ENCODE data around the gene ZBTB17. TPM values are rescaled to one million over a fixed set of nuclear protein-coding genes. Genes with fewer than 3 reads are reported as not detected.

ZBTB17 gene
- total and polyA plus RNA-seq, 2 of the 8 experiments (the other 6 are each of a cell fraction or from before 2014, with no cell fraction given): 24.7 to 36.2 TPM

DNA sequence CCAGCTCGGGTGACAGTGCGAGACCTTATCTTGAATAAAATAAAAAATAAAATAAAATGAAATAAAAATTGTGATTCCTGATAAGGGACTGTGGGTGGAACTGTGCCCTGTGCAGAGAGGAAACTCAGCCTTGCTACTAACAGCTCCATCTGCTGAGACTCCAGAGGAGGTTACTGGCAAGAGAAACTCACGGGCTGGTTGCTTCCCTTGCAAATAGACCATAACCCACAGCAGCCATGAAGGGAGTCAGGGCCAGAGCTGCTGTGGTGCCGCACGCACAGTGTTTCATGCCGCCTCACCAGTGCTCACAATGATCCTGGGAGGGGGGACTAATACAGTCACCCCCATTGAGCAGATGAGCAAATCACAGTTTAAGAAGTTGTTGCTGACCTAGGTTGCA is 13.7 kb downstream of the ZBTB17 start:
- Histone ChIP-seq H3K36me3 (ENCODE audit: control insufficient read depth in 2 of 4, insufficient read depth in 4 of 4, low read length in 3 of 4) (no peaks in the 10 kb centered on the region), H3K4me3 (ENCODE audit: extremely low read depth in 1 of 4, insufficient read depth in 2 of 4, low read depth in 3 of 4, low read length in 4 of 4) (no peak overlapping the region), H3K79me1 (ENCODE audit: low read depth, low read length) (peaks cover 3% of the 10 kb centered on the region), H4K20me1 (replicated peaks in 1 of 2; ENCODE audit: control insufficient read depth in 1 of 2, insufficient read depth in 2 of 2, low read length in 2 of 2) (peaks cover 7 to 15% of the 10 kb centered on the region in 2 experiments), H3K27me3 (replicated peaks in 1 of 4; ENCODE audit: control insufficient read depth in 3 of 4, extremely low read depth in 1 of 4, insufficient read depth in 3 of 4, low read length in 3 of 4) (peaks cover 0 to 3% (median under 1%) of the 10 kb centered on the region in 4 experiments; a peak in 2 of 7 replicates), H2BK120ac (replicated peaks; ENCODE audit: low read depth, low read length) (no peak overlapping the region), H2BK12ac (ENCODE audit: low read depth, low read length) (no peak overlapping the region), H3K79me2 (ENCODE audit: control insufficient read depth in 1 of 2, insufficient read depth in 2 of 2, low read length in 2 of 2) (peaks cover 0 to 3% of the 10 kb centered on the region in 2 experiments; a peak in 1 of 4 replicates), H4K8ac (ENCODE audit: extremely low read depth, insufficient read depth, low read length) (no peak overlapping the region), H4K5ac (ENCODE audit: insufficient read length, low read depth, low read length) (no peak overlapping the region), H3K9ac (replicated peaks in 1 of 4; ENCODE audit: extremely low read depth in 1 of 4, low read depth in 3 of 4, low read length in 3 of 4) (no peak overlapping the region), H2BK5ac (ENCODE audit: low read depth, low read length) (no peak overlapping the region), H3K4me2 (ENCODE audit: insufficient read depth in 1 of 2, low read depth in 2 of 2, low read length in 2 of 2) (no peak overlapping the region), H3K18ac (ENCODE audit: extremely low read depth, low read length) (no peak overlapping the region), H3K23me2 (ENCODE audit: low read depth, low read length) (no peaks in the 10 kb centered on the region; the same call in 1 of the 2 replicates), H3K23ac (ENCODE audit: insufficient read length) (no peak overlapping the region), H3K14ac (ENCODE audit: insufficient read length) (no peak overlapping the region), H4K91ac (replicated peaks; ENCODE audit: insufficient read length, low read length) (no peak overlapping the region), H2BK20ac (ENCODE audit: low read length) (0 out of 2 replicates have a peak overlapping the region, but pooled peaks have one; percentile 7), H3K56ac (replicated peaks; ENCODE audit: insufficient read length, low read depth, low read length) (no peak overlapping the region), H3K9me3 (ENCODE audit: insufficient read depth in 2 of 2, low read depth in 1 of 2, low read length in 1 of 2) (no peaks in the 10 kb centered on the region), H3K4ac (replicated peaks; ENCODE audit: insufficient read length, low read depth, low read length) (no peak overlapping the region), H2AFZ (ENCODE audit: low read length) (no peak overlapping the region), H2BK15ac (ENCODE audit: low read length) (no peak overlapping the region), H2AK5ac (ENCODE audit: low read depth, low read length) (no peak overlapping the region), H3K27ac (ENCODE audit: low read depth, low read length) (no peak overlapping the region), H3K4me1 (replicated peaks in 1 of 4; ENCODE audit: control insufficient read depth in 3 of 4, insufficient read depth in 4 of 4, low read length in 3 of 4) (peaks cover 0 to 13% (median 7%) of the 10 kb centered on the region in 4 experiments; a peak in 5 of 7 replicates)
- CTCF ChIA-PET (ENCODE audit: partially characterized antibody): interaction anchor here (1.0 to 5.9 kb wide), 7 partner anchors 9 to 170 kb away, joined by 3 to 34 read pairs (median 3); no protein-coding TSS in a partner anchor
- TF ChIP-seq TAF1 (IDR thresholded peaks at IDR 0.05; ENCODE audit: low read depth, low read length) (no peak), USF2 (IDR thresholded peaks at IDR 0.05; ENCODE audit: low read length) (no peak)
- TF ChIP-seq, protein P1, sequence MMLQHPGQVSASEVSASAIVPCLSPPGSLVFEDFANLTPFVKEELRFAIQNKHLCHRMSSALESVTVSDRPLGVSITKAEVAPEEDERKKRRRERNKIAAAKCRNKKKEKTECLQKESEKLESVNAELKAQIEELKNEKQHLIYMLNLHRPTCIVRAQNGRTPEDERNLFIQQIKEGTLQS (IDR thresholded peaks at IDR 0.05; ENCODE audit: insufficient read depth, low read depth, low read length): no peak
- POLR2A ChIA-PET (ENCODE audit: partially characterized antibody): interaction anchor here (1.1 to 2.0 kb wide), 2 partner anchors 11 to 13 kb away, joined by 4 to 10 read pairs; partner anchors contain the start of gene ZBTB17
- DNase-seq (ENCODE audit: low read depth in 1 of 2, low spot score in 2 of 2) (no peak), FAIRE-seq (no peak)
- 89% methylated on average over 6 of the region's 6 CpGs; no CpG with 5 or more reads in 1 of the 2 experiments for WGBS, 2 experiments (ENCODE audit: extremely low coverage in 1 of 2, insufficient coverage in 1 of 2, insufficient read length in 1 of 2, insufficient replicate concordance in 2 of 2, low coverage in 1 of 2, low lambda C conversion rate in 2 of 2, missing lambda C conversion rate in 1 of 2)

Measured in H1 (cell line).